Endodermal cell (in vitro differentiated cells): ENCODE measurements around the gene HK3. TPM values are rescaled to one million over a fixed set of nuclear protein-coding genes. Genes with fewer than 3 reads are reported as not detected.

ENCODE experiments used
- DNase-seq: peaks from one replicate; pipeline ENCODE4 v3.0.0-alpha.2; 2017
- H3K27ac ChIP-seq: 2 replicates; pipeline ENCODE4 v1.5.1; 2013; ENCODE audit warnings: mild to moderate bottlenecking, low read depth, low read length, moderate library complexity
- H3K27me3 ChIP-seq: 2 replicates; pipeline ENCODE4 v1.6.1; 2013; ENCODE audit warnings: mild to moderate bottlenecking, low read length, moderate library complexity; ENCODE audit not compliant: insufficient read depth, control insufficient read depth, poor library complexity, severe bottlenecking
- H3K36me3 ChIP-seq: 2 replicates; pipeline ENCODE4 v1.7.0; 2013; ENCODE audit warnings: mild to moderate bottlenecking, low read length, moderate library complexity; ENCODE audit not compliant: control insufficient read depth, insufficient read depth
- H3K4me1 ChIP-seq: one replicate; pipeline ENCODE4 v1.7.0; 2013; ENCODE audit warnings: low read length; ENCODE audit not compliant: control insufficient read depth, insufficient read depth
- H3K4me3 ChIP-seq: 2 replicates; pipeline ENCODE4 v1.5.1; 2013; ENCODE audit warnings: mild to moderate bottlenecking, low read length, moderate library complexity
- H3K9ac ChIP-seq: 2 replicates; pipeline ENCODE4 v1.6.1; 2013; ENCODE audit warnings: mild to moderate bottlenecking, low read length, moderate library complexity; ENCODE audit not compliant: poor library complexity, severe bottlenecking; ENCODE audit errors: extremely low read depth
- H3K9me3 ChIP-seq: 2 replicates; pipeline ENCODE4 v1.6.1; 2013; ENCODE audit warnings: mild to moderate bottlenecking, low read length, moderate library complexity; ENCODE audit not compliant: control insufficient read depth
- H3K27ac Mint-ChIP-seq: 2 replicates; pipeline ENCODE4 v1.8.0; 2020; ENCODE audit warnings: mixed read lengths
- H3K27me3 Mint-ChIP-seq: 2 replicates; pipeline ENCODE4 v1.8.0; 2021; ENCODE audit warnings: mild to moderate bottlenecking, mixed read lengths; ENCODE audit not compliant: insufficient read depth
- H3K36me3 Mint-ChIP-seq: 2 replicates; pipeline ENCODE4 v1.8.0; 2020; ENCODE audit warnings: low read depth, mixed read lengths
- H3K4me1 Mint-ChIP-seq: 2 replicates; pipeline ENCODE4 v1.8.0; 2020; ENCODE audit warnings: mixed read lengths
- H3K4me3 Mint-ChIP-seq: 2 replicates; pipeline ENCODE4 v1.8.0; 2020; ENCODE audit warnings: mild to moderate bottlenecking, moderate library complexity, mixed read lengths
- H3K9me3 Mint-ChIP-seq: 2 replicates; pipeline ENCODE4 v1.8.0; 2020; ENCODE audit warnings: mild to moderate bottlenecking, mixed read lengths
- CTCF ChIP-seq: fragments of 200-600 bp; sonication (generic); conservative IDR thresholded peaks from 2 replicates; pipeline ENCODE4 v1.5.0; 2021; ENCODE audit warnings: antibody characterized with exemption, mild to moderate bottlenecking
- WGBS, 2 experiments: methylation state at CpG; one replicate each; pipeline versions ENCODE4 v1.1.5 to v1.1.7; 2013; ENCODE audit warnings: missing lambda C conversion rate in 2 of 2, mixed read lengths in 1 of 2; ENCODE audit not compliant: insufficient coverage in 1 of 2, insufficient read length in 1 of 2; 5-methylcytosine and 5-hydroxymethylcytosine counted together
- long read RNA-seq, 4 experiments: library from polyadenylated mRNA in 2 of 4; library from RNA in 1 of 4; library from capped mRNA in 1 of 4; stranded (forward) in 3 of 4; unstranded in 1 of 4; transcript quantifications; one replicate each; pipeline ENCODE4 v2.0.0, GENCODE V29; 2020 to 2021; ENCODE audit warnings: inconsistent platforms in 1 of 4
- polyA plus RNA-seq, 2 experiments: library from polyadenylated mRNA; stranded (reverse); fragments of 50-300 nt; gene quantifications; one replicate each; pipeline ENCODE4 v1.2.3, GENCODE V29; 2013
- total RNA-seq, 2 donors: library from RNA; stranded (reverse); fragmentation: NEBNext Ultra II Directional in 1 of 2; extraction: Animal tissue kit (Norgen Biotek cat#: 25700) in 1 of 2; gene quantifications; 2 replicates in 1 of 2; 3 replicates in 1 of 2; pipeline ENCODE4 v1.2.1, GENCODE V29; 2021

The HK3 gene
- under 1 TPM in 1 of 2 donors, not detected in 1; 0.55 TPM for total RNA-seq
- polyA plus RNA-seq (2013, experiment 1 of 2) = not detected
- not detected for polyA plus RNA-seq (2013, experiment 2 of 2)
- long read RNA-seq, experiment 1 = 0 reads
- long read RNA-seq, experiment 2 = 0 reads
- long read RNA-seq, experiment 3 = 0 reads
- long read RNA-seq, experiment 4 = 0 reads

GRCh38 chr5:176899296-176899891 is at the start of gene HK3:
Gene HK3, minus strand, starts transcription at chr5:176899346. Its CDS starts 3,187 bp downstream, at chr5:176896159.
- Mint-ChIP-seq H3K27ac (no peak within 1 kb of the TSS), H3K36me3 (peaks cover 14% of the 10 kb centered on the region), H3K4me3 (no peak within 1 kb of the TSS), H3K4me1 (peaks cover 19% of the 10 kb centered on the region), H3K27me3 (no peaks in the 10 kb centered on the region), H3K9me3 (no peaks in the 10 kb centered on the region)
- DNase-seq = peak; percentile 47
- peaks cover 3% of the 10 kb centered on the region for H3K4me1 ChIP-seq
- no peak within 1 kb of the TSS for H3K4me3 ChIP-seq
- TF ChIP-seq CTCF = no peak
- no peaks in the 10 kb centered on the region for H3K9me3 ChIP-seq
- no peak within 1 kb of the TSS for H3K27ac ChIP-seq
- no peaks in the 10 kb centered on the region for H3K27me3 ChIP-seq
- no peak within 1 kb of the TSS for H3K9ac ChIP-seq
- H3K36me3 ChIP-seq = peaks cover 27% of the 10 kb centered on the region
- WGBS, 2 experiments = 87 to 93% methylated on average over 6 to 9 of the region's 9 CpGs

- H3K9ac ChIP-seq = no peak overlapping the region
- Mint-ChIP-seq H3K9me3 (no peaks in the 10 kb centered on the region), H3K27ac (no peak overlapping the region), H3K27me3 (no peaks in the 10 kb centered on the region), H3K4me3 (no peak overlapping the region), H3K4me1 (peaks cover 14% of the 10 kb centered on the region), H3K36me3 (peaks cover 58% of the 10 kb centered on the region)
- no peak overlapping the region for H3K4me3 ChIP-seq
- DNase-seq = no peak
- no peaks in the 10 kb centered on the region for H3K9me3 ChIP-seq
- H3K4me1 ChIP-seq = no peaks in the 10 kb centered on the region
- no peak overlapping the region for H3K27ac ChIP-seq
- H3K27me3 ChIP-seq = no peaks in the 10 kb centered on the region
- 100% methylated on average over 1 of the region's 1 CpG; no CpG with 5 or more reads in 1 of the 2 experiments for WGBS, 2 experiments
- peaks cover 78% of the 10 kb centered on the region for H3K36me3 ChIP-seq
- TF ChIP-seq CTCF = no peak
Observed at GRCh38 chr5:176948458-176948857, 49.3 kb upstream of the HK3 start.

- peaks cover 62% of the 10 kb centered on the region for H3K36me3 Mint-ChIP-seq
Observed at GRCh38 chr5:176947847-176948246, 48.7 kb upstream of the HK3 start.

More at GRCh38 chr5:176947847-176948246, 48.7 kb upstream of the HK3 start:
- Mint-ChIP-seq H3K27me3 (no peaks in the 10 kb centered on the region), H3K4me3 (no peak overlapping the region), H3K27ac (no peak overlapping the region), H3K4me1 (peaks cover 16% of the 10 kb centered on the region), H3K9me3 (peaks cover 2% of the 10 kb centered on the region)
- Histone ChIP-seq H3K4me3 (no peak overlapping the region), H3K9ac (no peak overlapping the region), H3K27me3 (no peaks in the 10 kb centered on the region), H3K4me1 (no peaks in the 10 kb centered on the region), H3K27ac (no peak overlapping the region), H3K9me3 (no peaks in the 10 kb centered on the region), H3K36me3 (peaks cover 81% of the 10 kb centered on the region)
- DNase-seq = no peak
- 98% methylated on average over 2 of the region's 2 CpGs; no CpG with 5 or more reads in 1 of the 2 experiments for WGBS, 2 experiments
- TF ChIP-seq CTCF = no peak
